Measurements from ENCODE around the gene TSPAN32.

DNA sequence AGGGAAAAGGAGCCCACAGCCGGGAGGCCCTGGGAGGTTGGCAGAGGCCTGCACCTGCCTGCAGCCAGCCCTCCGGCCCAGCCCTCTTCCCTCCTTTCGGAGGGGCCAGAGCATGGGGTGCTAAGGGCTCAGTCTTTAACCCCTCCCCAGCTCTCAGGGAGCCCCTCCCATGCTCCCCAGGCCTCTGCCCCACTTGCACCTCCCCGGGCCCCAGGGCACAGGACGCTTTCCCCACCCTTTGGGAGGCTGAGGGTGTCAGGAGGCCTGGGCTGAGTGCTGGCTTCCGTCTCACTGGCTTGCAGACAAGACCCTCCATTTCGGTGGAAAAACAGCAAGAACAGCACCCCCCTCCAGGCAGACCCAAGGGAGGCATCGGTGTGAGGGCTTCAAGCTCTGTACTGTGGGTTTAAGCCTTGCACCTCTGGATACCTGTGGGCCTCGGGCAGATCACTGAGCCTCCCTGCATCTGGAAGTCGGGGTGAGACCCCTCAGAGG lies 38.7 kb upstream of the TSPAN32 start:
- TF ChIP-seq, protein P1, sequence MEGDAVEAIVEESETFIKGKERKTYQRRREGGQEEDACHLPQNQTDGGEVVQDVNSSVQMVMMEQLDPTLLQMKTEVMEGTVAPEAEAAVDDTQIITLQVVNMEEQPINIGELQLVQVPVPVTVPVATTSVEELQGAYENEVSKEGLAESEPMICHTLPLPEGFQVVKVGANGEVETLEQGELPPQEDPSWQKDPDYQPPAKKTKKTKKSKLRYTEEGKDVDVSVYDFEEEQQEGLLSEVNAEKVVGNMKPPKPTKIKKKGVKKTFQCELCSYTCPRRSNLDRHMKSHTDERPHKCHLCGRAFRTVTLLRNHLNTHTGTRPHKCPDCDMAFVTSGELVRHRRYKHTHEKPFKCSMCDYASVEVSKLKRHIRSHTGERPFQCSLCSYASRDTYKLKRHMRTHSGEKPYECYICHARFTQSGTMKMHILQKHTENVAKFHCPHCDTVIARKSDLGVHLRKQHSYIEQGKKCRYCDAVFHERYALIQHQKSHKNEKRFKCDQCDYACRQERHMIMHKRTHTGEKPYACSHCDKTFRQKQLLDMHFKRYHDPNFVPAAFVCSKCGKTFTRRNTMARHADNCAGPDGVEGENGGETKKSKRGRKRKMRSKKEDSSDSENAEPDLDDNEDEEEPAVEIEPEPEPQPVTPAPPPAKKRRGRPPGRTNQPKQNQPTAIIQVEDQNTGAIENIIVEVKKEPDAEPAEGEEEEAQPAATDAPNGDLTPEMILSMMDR (IDR thresholded peaks at IDR 0.05 in 2 of 3, conservative IDR thresholded peaks at IDR 0.05 in 1 of 3; ENCODE audit: borderline replicate concordance in 1 of 3, insufficient read depth in 1 of 3, low read depth in 2 of 3, low read length in 2 of 3) = no peak
- TF ChIP-seq ELF1 (IDR thresholded peaks at IDR 0.05; ENCODE audit: borderline replicate concordance, low read depth) (no peak), POLR2AphosphoS5 (IDR thresholded peaks at IDR 0.05; ENCODE audit: low read depth, low read length) (no peak), POLR2A (IDR thresholded peaks at IDR 0.05; ENCODE audit: borderline replicate concordance, extremely low read depth, insufficient read depth, insufficient read length) (no peak), RAD21 (IDR thresholded peaks at IDR 0.05; ENCODE audit: low read depth) (no peak), YY1 (IDR thresholded peaks at IDR 0.05; ENCODE audit: extremely low read depth, insufficient replicate concordance, low read depth, low read length) (no peak), SP1 (IDR thresholded peaks at IDR 0.05; ENCODE audit: low read depth) (no peak), EZH2 (IDR thresholded peaks at IDR 0.05) (no peak)
- TF ChIP-seq, protein P2, sequence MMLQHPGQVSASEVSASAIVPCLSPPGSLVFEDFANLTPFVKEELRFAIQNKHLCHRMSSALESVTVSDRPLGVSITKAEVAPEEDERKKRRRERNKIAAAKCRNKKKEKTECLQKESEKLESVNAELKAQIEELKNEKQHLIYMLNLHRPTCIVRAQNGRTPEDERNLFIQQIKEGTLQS (IDR thresholded peaks at IDR 0.05) = no peak

Data from HCT116 (cell line).